ENCODE measurements around the gene AK1.

DNA sequence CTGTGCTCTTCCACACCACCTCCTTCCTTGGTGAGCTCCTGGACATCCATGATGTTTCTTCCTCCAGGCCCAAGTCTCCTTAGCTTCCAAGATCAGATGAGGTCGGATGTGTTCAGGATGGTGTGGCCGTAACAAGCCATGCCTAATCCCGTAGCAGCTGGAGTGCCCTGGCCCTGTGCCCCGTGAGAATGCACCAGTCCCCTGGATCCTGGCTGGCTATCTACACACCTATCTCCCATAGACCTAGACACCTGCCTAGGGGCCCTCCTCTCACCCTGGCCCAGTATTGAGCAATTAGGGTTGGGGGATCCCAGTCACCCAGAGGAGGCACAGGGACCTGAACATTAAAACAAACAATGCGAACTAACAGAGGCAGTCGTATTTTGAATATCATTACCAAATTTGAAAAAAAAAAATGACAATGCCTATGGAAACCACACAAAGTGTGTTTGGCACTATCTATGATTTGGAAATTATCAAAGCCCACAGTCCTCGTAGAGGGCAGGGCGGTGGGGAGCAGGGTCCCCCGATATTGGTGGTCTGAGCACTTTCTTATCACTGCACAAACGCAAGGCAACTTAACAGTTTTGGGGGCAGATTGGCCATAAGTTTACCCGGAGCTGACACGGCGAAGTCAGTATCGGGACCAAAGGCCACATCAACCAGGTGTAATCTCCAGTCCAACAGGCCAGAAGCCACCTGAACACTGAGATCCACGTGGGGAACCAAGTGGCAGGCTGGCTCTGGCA is 36.2 kb downstream of the AK1 start:
- TF ChIP-seq POLR2A (IDR thresholded peaks at IDR 0.05; ENCODE audit: low read length) (no peak), GATA1 (IDR thresholded peaks at IDR 0.05; ENCODE audit: low read depth, low read length) (no peak)

Data from erythroblast (primary cell).